Activated CD4-positive, alpha-beta T cell treated with anti-CD3 and anti-CD28 coated beads, Interleukin-2, amount 10 ng/mL, durations not matched to agents 7 days and 5 days (primary cell): ENCODE results near the gene HMSD. TPM values are rescaled to one million over a fixed set of nuclear protein-coding genes. Genes with fewer than 3 reads are reported as not detected.

ENCODE experiments used
- CTCF ChIA-PET: fragments of 350-600 bp; sonication (Branson Sonifier 250); formaldehyde crosslinking; loops from one replicate; lab custom pipeline; 2021; ENCODE audit warnings: antibody characterized with exemption; lab: Charles Lee
- POLR2A ChIA-PET: fragments of 350-600 bp; sonication (Branson Sonifier 250); formaldehyde crosslinking; loops from one replicate; lab custom pipeline; 2021; ENCODE audit warnings: antibody characterized with exemption; lab: Charles Lee
- DNase-seq: peaks from one replicate; pipeline ENCODE4 v3.0.0-alpha.2; 2020
- H3K27ac Mint-ChIP-seq: one replicate; pipeline ENCODE4 v1.8.0; 2021; ENCODE audit warnings: mild to moderate bottlenecking, moderate library complexity, mixed read lengths
- H3K27me3 Mint-ChIP-seq: one replicate; pipeline ENCODE4 v1.8.0; 2021; ENCODE audit warnings: mixed read lengths
- H3K36me3 Mint-ChIP-seq: one replicate; pipeline ENCODE4 v1.8.0; 2021; ENCODE audit warnings: low read depth, mixed read lengths
- H3K4me1 Mint-ChIP-seq: one replicate; pipeline ENCODE4 v1.8.0; 2021; ENCODE audit warnings: mixed read lengths
- H3K4me3 Mint-ChIP-seq: one replicate; pipeline ENCODE4 v1.8.0; 2021; ENCODE audit warnings: mild to moderate bottlenecking, moderate library complexity, mixed read lengths
- H3K9me3 Mint-ChIP-seq: one replicate; pipeline ENCODE4 v1.8.0; 2021; ENCODE audit warnings: mixed read lengths
- total RNA-seq, 2 experiments: library from RNA; stranded (reverse); gene quantifications; one replicate each; pipeline ENCODE4 v1.2.3, GENCODE V29; 2021

Gene HMSD
- total RNA-seq, 2 experiments from 2014 or later: 0.94 to 1.0 TPM

- ChIA-PET POLR2A (no interaction called here), CTCF (interaction anchor here (1.2 to 2.1 kb wide), 6 partner anchors 8 to 30 kb away, joined by 3 to 15 read pairs (median 3); no protein-coding TSS in a partner anchor)
- Mint-ChIP-seq H3K9me3 (no peaks in the 10 kb centered on the region), H3K36me3 (no peaks in the 10 kb centered on the region), H3K4me3 (no peak overlapping the region), H3K27ac (no peak overlapping the region), H3K27me3 (peaks cover 4% of the 10 kb centered on the region), H3K4me1 (no peaks in the 10 kb centered on the region)
- peak; percentile 66 for DNase-seq
Measured at GRCh38 chr18:63963615-63964256, 14.6 kb downstream of the HMSD start.

GRCh38 chr18:63964908-63965307 is 15.8 kb downstream of the HMSD start:
- Mint-ChIP-seq H3K36me3 (no peaks in the 10 kb centered on the region), H3K4me3 (no peak overlapping the region), H3K9me3 (no peaks in the 10 kb centered on the region), H3K27ac (no peak overlapping the region), H3K4me1 (peaks cover 10% of the 10 kb centered on the region), H3K27me3 (peaks cover 4% of the 10 kb centered on the region)
- ChIA-PET POLR2A (no interaction called here), CTCF (interaction anchor here (2.1 kb wide), 1 partner anchor 10 kb away, joined by 15 read pairs; no protein-coding TSS in a partner anchor)
- DNase-seq: no peak

- no peak for DNase-seq
- Mint-ChIP-seq H3K4me3 (no peak overlapping the region), H3K36me3 (no peaks in the 10 kb centered on the region), H3K4me1 (peaks cover 14% of the 10 kb centered on the region), H3K27me3 (peaks cover 3% of the 10 kb centered on the region), H3K9me3 (no peaks in the 10 kb centered on the region), H3K27ac (no peak overlapping the region)
- ChIA-PET POLR2A (no interaction called here), CTCF (no interaction called here)
Measured at GRCh38 chr18:63965716-63966330, 16.7 kb downstream of the HMSD start.

- POLR2A ChIA-PET: interaction anchor here (0.6 kb wide), 1 partner anchor 464 kb away, joined by 3 read pairs; no protein-coding TSS in a partner anchor
- Mint-ChIP-seq H3K36me3 (no peaks in the 10 kb centered on the region), H3K9me3 (no peaks in the 10 kb centered on the region), H3K27ac (peak within 1 kb of the TSS; percentile 98), H3K4me3 (peak within 1 kb of the TSS; percentile 91), H3K4me1 (peaks cover 28% of the 10 kb centered on the region), H3K27me3 (peaks cover 3% of the 10 kb centered on the region)
- DNase-seq: peak; percentile 82
- CTCF ChIA-PET: interaction anchor here (0.6 to 1.1 kb wide), 2 partner anchors 34 to 1775 kb away, joined by 3 read pairs; no protein-coding TSS in a partner anchor
Measured at GRCh38 chr18:63969942-63970808, 21.1 kb downstream of the HMSD start, which contains the start of gene SERPINB8. SERPINB8 (plus strand) TSS chr18:63970081; CDS start chr18:63978309, 8,228 bp downstream.

- DNase-seq: no peak
- ChIA-PET POLR2A (interaction anchor here (0.6 kb wide), 1 partner anchor 463 kb away, joined by 3 read pairs; no protein-coding TSS in a partner anchor), CTCF (interaction anchor here (0.6 to 1.1 kb wide), 2 partner anchors 35 to 1776 kb away, joined by 3 read pairs; no protein-coding TSS in a partner anchor)
- no peaks in the 10 kb centered on the region for H3K9me3 Mint-ChIP-seq
- no peaks in the 10 kb centered on the region for H3K36me3 Mint-ChIP-seq
- peak overlapping the region; percentile 98 for H3K27ac Mint-ChIP-seq
- peaks cover 3% of the 10 kb centered on the region for H3K27me3 Mint-ChIP-seq
- H3K4me3 Mint-ChIP-seq: peak overlapping the region; percentile 91
- H3K4me1 Mint-ChIP-seq: peaks cover 29% of the 10 kb centered on the region
Measured at GRCh38 chr18:63970809-63971205, 21.7 kb downstream of the HMSD start.

- ChIA-PET CTCF (interaction anchor here (1.1 kb wide), 1 partner anchor 35 kb away, joined by 3 read pairs; no protein-coding TSS in a partner anchor), POLR2A (no interaction called here)
- peak overlapping the region; percentile 98 for H3K27ac Mint-ChIP-seq
- no peaks in the 10 kb centered on the region for H3K9me3 Mint-ChIP-seq
- peak overlapping the region; percentile 91 for H3K4me3 Mint-ChIP-seq
- no peaks in the 10 kb centered on the region for H3K36me3 Mint-ChIP-seq
- H3K4me1 Mint-ChIP-seq: peaks cover 29% of the 10 kb centered on the region
- no peak for DNase-seq
- peaks cover 3% of the 10 kb centered on the region for H3K27me3 Mint-ChIP-seq
Measured at GRCh38 chr18:63971320-63972001, 22.4 kb downstream of the HMSD start.

- CTCF ChIA-PET: interaction anchor here (0.6 kb wide), 1 partner anchor 9 kb away, joined by 3 read pairs; no protein-coding TSS in a partner anchor
- H3K27ac Mint-ChIP-seq: no peak overlapping the region
- no peak overlapping the region for H3K4me3 Mint-ChIP-seq
Measured at GRCh38 chr18:63972002-63972376, 22.9 kb downstream of the HMSD start.

GRCh38 chr18:63974991-63975390 is 25.9 kb downstream of the HMSD start:
- ChIA-PET CTCF (interaction anchor here (0.7 to 2.2 kb wide), 2 partner anchors 11 to 1470 kb away, joined by 3 to 15 read pairs; no protein-coding TSS in a partner anchor), POLR2A (no interaction called here)
- no peaks in the 10 kb centered on the region for H3K27me3 Mint-ChIP-seq
- H3K9me3 Mint-ChIP-seq: no peaks in the 10 kb centered on the region
- H3K27ac Mint-ChIP-seq: no peak overlapping the region
- H3K4me1 Mint-ChIP-seq: peaks cover 26% of the 10 kb centered on the region
- no peak for DNase-seq
- H3K4me3 Mint-ChIP-seq: no peak overlapping the region
- no peaks in the 10 kb centered on the region for H3K36me3 Mint-ChIP-seq

More at GRCh38 chr18:63972002-63972376, 22.9 kb downstream of the HMSD start:
- Mint-ChIP-seq H3K4me1 (peaks cover 29% of the 10 kb centered on the region), H3K36me3 (no peaks in the 10 kb centered on the region), H3K9me3 (no peaks in the 10 kb centered on the region), H3K27me3 (no peaks in the 10 kb centered on the region)
- DNase-seq: no peak
- POLR2A ChIA-PET: no interaction called here

- DNase-seq: no peak
- ChIA-PET POLR2A (no interaction called here), CTCF (interaction anchor here (0.7 to 2.2 kb wide), 2 partner anchors 12 to 1470 kb away, joined by 3 to 15 read pairs; no protein-coding TSS in a partner anchor)
- no peaks in the 10 kb centered on the region for H3K9me3 Mint-ChIP-seq
- H3K4me3 Mint-ChIP-seq: no peak overlapping the region
- peaks cover 29% of the 10 kb centered on the region for H3K4me1 Mint-ChIP-seq
- H3K27ac Mint-ChIP-seq: no peak overlapping the region
- no peaks in the 10 kb centered on the region for H3K27me3 Mint-ChIP-seq
- H3K36me3 Mint-ChIP-seq: no peaks in the 10 kb centered on the region
Measured at GRCh38 chr18:63975628-63976027, 26.5 kb downstream of the HMSD start.

- no peak overlapping the region for H3K4me3 Mint-ChIP-seq
- H3K27ac Mint-ChIP-seq: no peak overlapping the region
- POLR2A ChIA-PET: no interaction called here
- peaks cover 1% of the 10 kb centered on the region for H3K36me3 Mint-ChIP-seq
- no peaks in the 10 kb centered on the region for H3K27me3 Mint-ChIP-seq
- DNase-seq: no peak
- H3K4me1 Mint-ChIP-seq: peaks cover 19% of the 10 kb centered on the region
- CTCF ChIA-PET: no interaction called here
- H3K9me3 Mint-ChIP-seq: no peaks in the 10 kb centered on the region
Measured at GRCh38 chr18:63977040-63977439, 27.9 kb downstream of the HMSD start.

GRCh38 chr18:63979409-63979920 is 30.4 kb downstream of the HMSD start:
- H3K4me3 Mint-ChIP-seq: no peak overlapping the region
- peak; percentile 52 for DNase-seq
- H3K36me3 Mint-ChIP-seq: peaks cover 1% of the 10 kb centered on the region
- ChIA-PET CTCF (interaction anchor here (0.5 kb wide), 1 partner anchor 185 kb away, joined by 3 read pairs; no protein-coding TSS in a partner anchor), POLR2A (no interaction called here)
- no peaks in the 10 kb centered on the region for H3K27me3 Mint-ChIP-seq
- H3K9me3 Mint-ChIP-seq: no peaks in the 10 kb centered on the region
- H3K27ac Mint-ChIP-seq: peak overlapping the region; percentile 27
- peaks cover 17% of the 10 kb centered on the region for H3K4me1 Mint-ChIP-seq
